ENCODE results near the gene F10. TPM values are rescaled to one million over a fixed set of nuclear protein-coding genes. Genes with fewer than 3 reads are reported as not detected.

Gene F10
- total and polyA plus RNA-seq, 2 of the 13 experiments (the other 11 are each of a cell fraction or from before 2014, with no cell fraction given): 58.4 to 237 TPM

GRCh38 chr13:113169277-113170272 is 47.0 kb downstream of the F10 start (continued):
- TF ChIP-seq ZXDC (CRISPR knock-in tag; IDR thresholded peaks at IDR 0.05) (no peak), SMAD3 (CRISPR knock-in tag; IDR thresholded peaks at IDR 0.05) (0 out of 2 replicates have a peak, but pooled peaks have one; percentile 36), SRSF1 (optimal IDR thresholded peaks at IDR 0.05; ENCODE audit: low read depth, low read length) (no peak), ZFP36L2 (CRISPR knock-in tag; IDR thresholded peaks at IDR 0.05) (no peak), MYC (CRISPR knock-in tag; IDR thresholded peaks at IDR 0.05; ENCODE audit: borderline replicate concordance) (peak; percentile 50; the same call in 1 of the 2 replicates), NFKBIZ (CRISPR knock-in tag; IDR thresholded peaks at IDR 0.05) (no peak), ATF1 (CRISPR knock-in tag; IDR thresholded peaks at IDR 0.05) (no peak), FOXO4 (CRISPR knock-in tag; conservative IDR thresholded peaks at IDR 0.05) (no peak), PAWR (CRISPR knock-in tag; IDR thresholded peaks at IDR 0.05; ENCODE audit: borderline replicate concordance) (no peak), NPAS2 (CRISPR knock-in tag; IDR thresholded peaks at IDR 0.05; ENCODE audit: borderline replicate concordance) (no peak), ZNF382 (CRISPR knock-in tag; IDR thresholded peaks at IDR 0.05; ENCODE audit: borderline replicate concordance) (no peak), ZBTB39 (CRISPR knock-in tag; IDR thresholded peaks at IDR 0.05) (no peak), TEF (CRISPR knock-in tag; IDR thresholded peaks at IDR 0.05) (no peak), NR0B2 (CRISPR knock-in tag; IDR thresholded peaks at IDR 0.05) (no peak), RXRB (CRISPR knock-in tag; IDR thresholded peaks at IDR 0.05; ENCODE audit: borderline replicate concordance) (peak; percentile 66; the same call in 1 of the 2 replicates), ZNF570 (CRISPR knock-in tag; IDR thresholded peaks at IDR 0.05; ENCODE audit: borderline replicate concordance) (no peak), ATF4 (CRISPR knock-in tag; IDR thresholded peaks at IDR 0.05) (no peak), ATM (IDR thresholded peaks at IDR 0.05; ENCODE audit: borderline replicate concordance) (no peak), GATAD2A (CRISPR knock-in tag; IDR thresholded peaks at IDR 0.05) (peak; percentile 55), SKI (IDR thresholded peaks at IDR 0.05; ENCODE audit: partially characterized antibody) (peak; percentile 74)
